Epithelial cell of prostate (primary cell): ENCODE results near the gene LGALS3.
A peak's percentile ranks its signal among the peaks of the same experiment; 100 is the strongest.
"Not testable (repeated sequence)": the region's sequence is repeated elsewhere in the genome, so short reads cannot be mapped to it uniquely, and the experiment has no call there.

Experiments used
- DNase-seq: peaks from one replicate; pipeline ENCODE4 v3.0.0-alpha.2; 2011; ENCODE audit warnings: low read depth, low spot score
- H3K27ac ChIP-seq: fragments of 450-650 bp; 2 replicates; pipeline ENCODE4 v1.5.1; 2017; ENCODE audit warnings: mild to moderate bottlenecking

LGALS3 gene

GRCh38 chr14:55129086-55129427, at the start of gene LGALS3:
LGALS3 (plus strand) TSS chr14:55129252; CDS start chr14:55137374, 8,122 bp downstream.
- H3K27ac ChIP-seq: peak within 1 kb of the TSS; percentile 72
- DNase-seq: no peak

GRCh38 chr14:55079961-55080360, 49.1 kb upstream of the LGALS3 start:
- not testable (repeated sequence) for H3K27ac ChIP-seq, DNase-seq

GRCh38 chr14:55084401-55085059, 44.5 kb upstream of the LGALS3 start:
- no peak overlapping the region for H3K27ac ChIP-seq
- no peak for DNase-seq

- DNase-seq: no peak
Observed at GRCh38 chr14:55085060-55085660, 43.9 kb upstream of the LGALS3 start.

GRCh38 chr14:55086938-55087337, 42.1 kb upstream of the LGALS3 start:
- H3K27ac ChIP-seq: no peak overlapping the region

More at GRCh38 chr14:55085060-55085660, 43.9 kb upstream of the LGALS3 start:
- H3K27ac ChIP-seq: no peak overlapping the region

GRCh38 chr14:55088356-55088755, 40.7 kb upstream of the LGALS3 start:
- DNase-seq: no peak
- no peak overlapping the region for H3K27ac ChIP-seq

More at GRCh38 chr14:55086938-55087337, 42.1 kb upstream of the LGALS3 start:
- no peak for DNase-seq

GRCh38 chr14:55092341-55092740, 36.7 kb upstream of the LGALS3 start:
- no peak for DNase-seq

GRCh38 chr14:55094292-55095157, 34.5 kb upstream of the LGALS3 start:
- peak overlapping the region; percentile 16 for H3K27ac ChIP-seq
- DNase-seq: no peak

More at GRCh38 chr14:55092341-55092740, 36.7 kb upstream of the LGALS3 start:
- H3K27ac ChIP-seq: no peak overlapping the region

- DNase-seq: no peak
- peak overlapping the region; percentile 83 for H3K27ac ChIP-seq
Observed at GRCh38 chr14:55097881-55098560, 31.0 kb upstream of the LGALS3 start.

GRCh38 chr14:55098561-55098898, 30.5 kb upstream of the LGALS3 start:
- DNase-seq: no peak
- H3K27ac ChIP-seq: peak overlapping the region; percentile 83

- peak overlapping the region; percentile 83 for H3K27ac ChIP-seq
Observed at GRCh38 chr14:55099756-55100155, 29.3 kb upstream of the LGALS3 start.

GRCh38 chr14:55101698-55102097, 27.4 kb upstream of the LGALS3 start:
- H3K27ac ChIP-seq: peak overlapping the region; percentile 100
- DNase-seq: no peak

More at GRCh38 chr14:55099756-55100155, 29.3 kb upstream of the LGALS3 start:
- DNase-seq: no peak

GRCh38 chr14:55102141-55102621, 26.9 kb upstream of the LGALS3 start:
- peak overlapping the region; percentile 100 for H3K27ac ChIP-seq
- DNase-seq: peak; percentile 84

- DNase-seq: peak; percentile 95
- H3K27ac ChIP-seq: peak overlapping the region; percentile 100
Observed at GRCh38 chr14:55103005-55103640, 25.9 kb upstream of the LGALS3 start.

GRCh38 chr14:55103971-55104954, 24.8 kb upstream of the LGALS3 start:
- peak overlapping the region; percentile 100 for H3K27ac ChIP-seq

GRCh38 chr14:55105991-55106390, 23.1 kb upstream of the LGALS3 start:
- H3K27ac ChIP-seq: no peak overlapping the region
- DNase-seq: no peak

More at GRCh38 chr14:55103971-55104954, 24.8 kb upstream of the LGALS3 start:
- no peak for DNase-seq

GRCh38 chr14:55107766-55108554, 21.1 kb upstream of the LGALS3 start:
- H3K27ac ChIP-seq: peak overlapping the region; percentile 90
- peak; percentile 64 for DNase-seq

- DNase-seq: no peak
- H3K27ac ChIP-seq: no peak overlapping the region
Observed at GRCh38 chr14:55109836-55110235, 19.2 kb upstream of the LGALS3 start.
